Liver (tissue), 3 donors: ENCODE results near the gene SH3BGRL3.

Experiments
- CTCF ChIP-seq: fragments of 150-350 bp; IDR thresholded peaks from 2 replicates; pipeline ENCODE4 v1.5.1; 2017; ENCODE audit warnings: improper control_type of control experiment, low read depth, low read length; ENCODE audit not compliant: missing input control
- GABPA ChIP-seq, 2 donors: IDR thresholded peaks in 1 of 2; conservative IDR thresholded peaks in 1 of 2; 2 replicates each; pipeline ENCODE4 v1.6.1; 2016; ENCODE audit warnings: antibody characterized with exemption in 2 of 2, mild to moderate bottlenecking in 1 of 2, moderate library complexity in 1 of 2
- JUND ChIP-seq, 2 donors: IDR thresholded peaks; 2 replicates each; pipeline ENCODE4 v1.6.1; 2016; ENCODE audit warnings: antibody characterized with exemption in 2 of 2
- RAD21 ChIP-seq, 2 donors: IDR thresholded peaks; 2 replicates each; pipeline ENCODE4 v1.6.1; 2016; ENCODE audit warnings: antibody characterized with exemption in 2 of 2, mild to moderate bottlenecking in 2 of 2
- RXRA ChIP-seq, 2 donors: IDR thresholded peaks; 2 replicates each; pipeline ENCODE4 v1.6.1; 2017 to 2018; ENCODE audit warnings: antibody characterized with exemption in 2 of 2, mild to moderate bottlenecking in 1 of 2
- SP1 ChIP-seq: IDR thresholded peaks from 2 replicates; pipeline ENCODE4 v1.6.1; 2018; ENCODE audit warnings: antibody characterized with exemption, mild to moderate bottlenecking
- TAF1 ChIP-seq: conservative IDR thresholded peaks from 2 replicates; pipeline ENCODE4 v1.6.1; 2016; ENCODE audit warnings: antibody characterized with exemption, mild to moderate bottlenecking
- YY1 ChIP-seq: IDR thresholded peaks from 2 replicates; pipeline ENCODE4 v1.6.1; 2016; ENCODE audit warnings: antibody characterized with exemption, mild to moderate bottlenecking
- ZBTB33 ChIP-seq: IDR thresholded peaks from 2 replicates; pipeline ENCODE4 v1.6.1; 2016; ENCODE audit warnings: antibody characterized with exemption
- TF ChIP-seq, protein P1 (sequence below): IDR thresholded peaks from 2 replicates; pipeline ENCODE4 v1.6.1; 2016; ENCODE audit warnings: antibody characterized with exemption, mild to moderate bottlenecking
- TF ChIP-seq, protein P2 (sequence below): IDR thresholded peaks from 2 replicates; pipeline ENCODE4 v1.6.1; 2016; ENCODE audit warnings: antibody characterized with exemption
- donor health status: healthy.
- donor health status: healthy.

GRCh38 chr1:26287033-26287711 lies 7.3 kb downstream of the SH3BGRL3 start:
- TF ChIP-seq TAF1, result no peak
- TF ChIP-seq CTCF, result no peak
- TF ChIP-seq, protein P1, sequence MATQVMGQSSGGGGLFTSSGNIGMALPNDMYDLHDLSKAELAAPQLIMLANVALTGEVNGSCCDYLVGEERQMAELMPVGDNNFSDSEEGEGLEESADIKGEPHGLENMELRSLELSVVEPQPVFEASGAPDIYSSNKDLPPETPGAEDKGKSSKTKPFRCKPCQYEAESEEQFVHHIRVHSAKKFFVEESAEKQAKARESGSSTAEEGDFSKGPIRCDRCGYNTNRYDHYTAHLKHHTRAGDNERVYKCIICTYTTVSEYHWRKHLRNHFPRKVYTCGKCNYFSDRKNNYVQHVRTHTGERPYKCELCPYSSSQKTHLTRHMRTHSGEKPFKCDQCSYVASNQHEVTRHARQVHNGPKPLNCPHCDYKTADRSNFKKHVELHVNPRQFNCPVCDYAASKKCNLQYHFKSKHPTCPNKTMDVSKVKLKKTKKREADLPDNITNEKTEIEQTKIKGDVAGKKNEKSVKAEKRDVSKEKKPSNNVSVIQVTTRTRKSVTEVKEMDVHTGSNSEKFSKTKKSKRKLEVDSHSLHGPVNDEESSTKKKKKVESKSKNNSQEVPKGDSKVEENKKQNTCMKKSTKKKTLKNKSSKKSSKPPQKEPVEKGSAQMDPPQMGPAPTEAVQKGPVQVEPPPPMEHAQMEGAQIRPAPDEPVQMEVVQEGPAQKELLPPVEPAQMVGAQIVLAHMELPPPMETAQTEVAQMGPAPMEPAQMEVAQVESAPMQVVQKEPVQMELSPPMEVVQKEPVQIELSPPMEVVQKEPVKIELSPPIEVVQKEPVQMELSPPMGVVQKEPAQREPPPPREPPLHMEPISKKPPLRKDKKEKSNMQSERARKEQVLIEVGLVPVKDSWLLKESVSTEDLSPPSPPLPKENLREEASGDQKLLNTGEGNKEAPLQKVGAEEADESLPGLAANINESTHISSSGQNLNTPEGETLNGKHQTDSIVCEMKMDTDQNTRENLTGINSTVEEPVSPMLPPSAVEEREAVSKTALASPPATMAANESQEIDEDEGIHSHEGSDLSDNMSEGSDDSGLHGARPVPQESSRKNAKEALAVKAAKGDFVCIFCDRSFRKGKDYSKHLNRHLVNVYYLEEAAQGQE, result no peak
- peak in 1 of 2 donors; percentile 16 for TF ChIP-seq RXRA (IDR thresholded peaks at IDR 0.05)
- TF ChIP-seq SP1, result no peak
- no peak for TF ChIP-seq JUND (IDR thresholded peaks at IDR 0.05)
- no peak for TF ChIP-seq RAD21 (IDR thresholded peaks at IDR 0.05)
- no peak for TF ChIP-seq ZBTB33
- TF ChIP-seq, protein P2, sequence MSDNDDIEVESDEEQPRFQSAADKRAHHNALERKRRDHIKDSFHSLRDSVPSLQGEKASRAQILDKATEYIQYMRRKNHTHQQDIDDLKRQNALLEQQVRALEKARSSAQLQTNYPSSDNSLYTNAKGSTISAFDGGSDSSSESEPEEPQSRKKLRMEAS, result no peak
- TF ChIP-seq YY1, result no peak
- TF ChIP-seq GABPA (IDR thresholded peaks at IDR 0.05 in 1 of 2, conservative IDR thresholded peaks at IDR 0.05 in 1 of 2), result no peak
